Right lung (tissue), 5 donors: ENCODE results near the gene CLIC4. TPM values are rescaled to one million over a fixed set of nuclear protein-coding genes. Genes with fewer than 3 reads are reported as not detected.
A peak's percentile ranks its signal among the peaks of the same experiment; 100 is the strongest.
"Not testable (repeated sequence)": the region's sequence is repeated elsewhere in the genome, so short reads cannot be mapped to it uniquely, and the experiment has no call there.

Source experiments
- DNase-seq, 2 donors: peaks; one replicate each; pipeline ENCODE4 v3.0.0-alpha.2; 2013
- polyA plus RNA-seq, 5 donors: library from polyadenylated mRNA; unstranded; fragments of 120-200 nt; gene quantifications; one replicate each; pipeline versions ENCODE4 v1.2.1 to v1.2.3, GENCODE V29; 2013; ENCODE audit warnings: inconsistent platforms in 1 of 5, low replicate concordance in 1 of 5; ENCODE audit not compliant: insufficient read length in 5 of 5, insufficient read depth in 1 of 5

The CLIC4 gene
- polyA plus RNA-seq, 5 donors = 196 to 288 (median 236) TPM

- DNase-seq = no peak
These were observed 58.8 kb downstream of the CLIC4 start for GRCh38 chr1:24803987-24804530.

- peak; percentile 16 to 23 for DNase-seq
These were observed 60.5 kb downstream of the CLIC4 start for GRCh38 chr1:24805534-24806301.

- DNase-seq = no peak
These were observed 61.3 kb downstream of the CLIC4 start for GRCh38 chr1:24806588-24806987.

GRCh38 chr1:24811494-24811893, 66.2 kb downstream of the CLIC4 start:
- not testable (repeated sequence) for DNase-seq

GRCh38 chr1:24820221-24820620, 75.0 kb downstream of the CLIC4 start:
- DNase-seq = not testable (repeated sequence)

- DNase-seq = no peak
These were observed 77.6 kb downstream of the CLIC4 start for GRCh38 chr1:24822887-24823286.

- DNase-seq = not testable (repeated sequence)
These were observed 78.2 kb downstream of the CLIC4 start for GRCh38 chr1:24823486-24823885.

- DNase-seq = no peak
These were observed 79.9 kb downstream of the CLIC4 start for GRCh38 chr1:24825174-24825573.

GRCh38 chr1:24826510-24826909, 81.3 kb downstream of the CLIC4 start:
- DNase-seq = no peak

- DNase-seq = no peak
These were observed 82.3 kb downstream of the CLIC4 start for GRCh38 chr1:24827379-24828135.

- no peak for DNase-seq
These were observed 83.1 kb downstream of the CLIC4 start for GRCh38 chr1:24828183-24828886.

- no peak for DNase-seq
These were observed 83.6 kb downstream of the CLIC4 start for GRCh38 chr1:24828887-24829192.

GRCh38 chr1:24830680-24831272, 85.5 kb downstream of the CLIC4 start:
- peak in 1 of 2 donors; percentile 72 for DNase-seq

- no peak for DNase-seq
These were observed 96.3 kb downstream of the CLIC4 start for GRCh38 chr1:24841593-24841992.

GRCh38 chr1:24846671-24847070, 101.4 kb downstream of the CLIC4 start:
- no peak for DNase-seq

GRCh38 chr1:24847995-24848881, 103.0 kb downstream of the CLIC4 start:
- peak; percentile 94 to 96 for DNase-seq

GRCh38 chr1:24849672-24850295, 104.5 kb downstream of the CLIC4 start:
- DNase-seq = no peak

- DNase-seq = no peak
These were observed 105.2 kb downstream of the CLIC4 start for GRCh38 chr1:24850328-24850920.

- no peak for DNase-seq
These were observed 108.4 kb downstream of the CLIC4 start for GRCh38 chr1:24853649-24854048.

GRCh38 chr1:24855474-24855873, 110.2 kb downstream of the CLIC4 start:
- DNase-seq = no peak
